Fibroblast of skin of back (primary cell): Measurements from ENCODE around the gene IKZF1.

Experiments used
- DNase-seq: peaks from one replicate; pipeline ENCODE4 v3.0.0-alpha.2; 2013

The IKZF1 gene

GRCh38 chr7:50415844-50416364 is 111.4 kb downstream of the IKZF1 start:
- DNase-seq = no peak

GRCh38 chr7:50416527-50417182 is 112.1 kb downstream of the IKZF1 start:
- DNase-seq = no peak

- peak; percentile 73 for DNase-seq
Measured at GRCh38 chr7:50418086-50418515, 113.6 kb downstream of the IKZF1 start.

- no peak for DNase-seq
Measured at GRCh38 chr7:50418526-50419290, 114.2 kb downstream of the IKZF1 start.

GRCh38 chr7:50421043-50421442 is 116.5 kb downstream of the IKZF1 start:
- DNase-seq = no peak

GRCh38 chr7:50422858-50423257 is 118.3 kb downstream of the IKZF1 start:
- DNase-seq = no peak

- no peak for DNase-seq
Measured at GRCh38 chr7:50423860-50424259, 119.3 kb downstream of the IKZF1 start.

GRCh38 chr7:50425318-50425717 is 120.8 kb downstream of the IKZF1 start:
- no peak for DNase-seq

GRCh38 chr7:50426280-50427045 is 121.9 kb downstream of the IKZF1 start:
- DNase-seq = no peak

- DNase-seq = no peak
Measured at GRCh38 chr7:50427518-50427917, 123.0 kb downstream of the IKZF1 start.

- no peak for DNase-seq
Measured at GRCh38 chr7:50428911-50429310, 124.4 kb downstream of the IKZF1 start.

GRCh38 chr7:50431316-50431715 is 126.8 kb downstream of the IKZF1 start:
- DNase-seq = no peak

- no peak for DNase-seq
Measured at GRCh38 chr7:50431722-50432305, 127.3 kb downstream of the IKZF1 start.

- DNase-seq = peak; percentile 90
Measured at GRCh38 chr7:50436133-50436806, 131.8 kb downstream of the IKZF1 start.

GRCh38 chr7:50446542-50446960 is 142.0 kb downstream of the IKZF1 start:
- peak; percentile 10 for DNase-seq

GRCh38 chr7:50448823-50449222 is 144.3 kb downstream of the IKZF1 start:
- DNase-seq = no peak

- DNase-seq = no peak
Measured at GRCh38 chr7:50449501-50449880, 145.0 kb downstream of the IKZF1 start.

- DNase-seq = peak; percentile 72
Measured at GRCh38 chr7:50449881-50450589, 145.5 kb downstream of the IKZF1 start, which contains the start of gene FIGNL1. Gene FIGNL1, minus strand, starts transcription at chr7:50450350. Its CDS starts 3,063 bp downstream, at chr7:50447287.

GRCh38 chr7:50450590-50451032 is 146.1 kb downstream of the IKZF1 start:
- no peak for DNase-seq
